GM18907 (cell line): ENCODE results near the gene DHX15.
"Not testable (repeated sequence)": the region's sequence is repeated elsewhere in the genome, so short reads cannot be mapped to it uniquely, and the experiment has no call there.

Experiments used
- ATAC-seq: cut with Tn5 transposase; IDR thresholded peaks from one replicate; pipeline ENCODE4 v1.9.1; 2021; ENCODE audit warnings: mild to moderate bottlenecking, moderate library complexity; ENCODE audit not compliant: unreplicated experiment

DHX15 gene

GRCh38 chr4:24550441-24551175, 33.7 kb downstream of the DHX15 start:
- ATAC-seq = no peak

GRCh38 chr4:24547979-24548378, 36.4 kb downstream of the DHX15 start:
- no peak for ATAC-seq

GRCh38 chr4:24544208-24544988, 40.0 kb downstream of the DHX15 start:
- ATAC-seq = no peak

GRCh38 chr4:24537025-24537424, 47.3 kb downstream of the DHX15 start:
- ATAC-seq = no peak

GRCh38 chr4:24535399-24535798, 49.0 kb downstream of the DHX15 start:
- no peak for ATAC-seq

- no peak for ATAC-seq
Observed at GRCh38 chr4:24533364-24533763, 51.0 kb downstream of the DHX15 start.

GRCh38 chr4:24529555-24529954, 54.8 kb downstream of the DHX15 start:
- peak; percentile 94 for ATAC-seq

- no peak for ATAC-seq
Observed at GRCh38 chr4:24527371-24527770, 57.0 kb downstream of the DHX15 start.

GRCh38 chr4:24521544-24521943, 62.8 kb downstream of the DHX15 start:
- no peak for ATAC-seq

GRCh38 chr4:24519649-24520048, 64.7 kb downstream of the DHX15 start:
- ATAC-seq = no peak

GRCh38 chr4:24517676-24518075, 66.7 kb downstream of the DHX15 start:
- ATAC-seq = no peak

GRCh38 chr4:24516926-24517325, 67.4 kb downstream of the DHX15 start:
- no peak for ATAC-seq

- no peak for ATAC-seq
Observed at GRCh38 chr4:24515698-24516097, 68.7 kb downstream of the DHX15 start.

GRCh38 chr4:24514808-24515207, 69.5 kb downstream of the DHX15 start:
- ATAC-seq = no peak

GRCh38 chr4:24513718-24514117, 70.6 kb downstream of the DHX15 start:
- no peak for ATAC-seq

GRCh38 chr4:24511371-24512063, 72.8 kb downstream of the DHX15 start:
- ATAC-seq = no peak

- no peak for ATAC-seq
Observed at GRCh38 chr4:24510091-24510490, 74.3 kb downstream of the DHX15 start.

GRCh38 chr4:24508541-24508940, 75.8 kb downstream of the DHX15 start:
- ATAC-seq = no peak

- no peak for ATAC-seq
Observed at GRCh38 chr4:24507439-24507838, 76.9 kb downstream of the DHX15 start.

- ATAC-seq = not testable (repeated sequence)
Observed at GRCh38 chr4:24503090-24503489, 81.3 kb downstream of the DHX15 start.

GRCh38 chr4:24497221-24497620, 87.1 kb downstream of the DHX15 start:
- ATAC-seq = no peak

- no peak for ATAC-seq
Observed at GRCh38 chr4:24496597-24496996, 87.8 kb downstream of the DHX15 start.
